Effector CD4-positive, alpha-beta T cell (primary cell): ENCODE data around the gene HSPA1B.
"Not testable (repeated sequence)": the region's sequence is repeated elsewhere in the genome, so short reads cannot be mapped to it uniquely, and the experiment has no call there.

Source experiments
- DNase-seq: peaks from one replicate; pipeline ENCODE4 v3.0.0-alpha.2; 2020
- total RNA-seq: gene quantifications from one replicate; lab custom pipeline; 2026; lab: John Stamatoyannopoulos, UW

Gene HSPA1B
- 132 reads per million, percentile 87 among the genes with 10 or more reads in this experiment for total RNA-seq

DNA sequence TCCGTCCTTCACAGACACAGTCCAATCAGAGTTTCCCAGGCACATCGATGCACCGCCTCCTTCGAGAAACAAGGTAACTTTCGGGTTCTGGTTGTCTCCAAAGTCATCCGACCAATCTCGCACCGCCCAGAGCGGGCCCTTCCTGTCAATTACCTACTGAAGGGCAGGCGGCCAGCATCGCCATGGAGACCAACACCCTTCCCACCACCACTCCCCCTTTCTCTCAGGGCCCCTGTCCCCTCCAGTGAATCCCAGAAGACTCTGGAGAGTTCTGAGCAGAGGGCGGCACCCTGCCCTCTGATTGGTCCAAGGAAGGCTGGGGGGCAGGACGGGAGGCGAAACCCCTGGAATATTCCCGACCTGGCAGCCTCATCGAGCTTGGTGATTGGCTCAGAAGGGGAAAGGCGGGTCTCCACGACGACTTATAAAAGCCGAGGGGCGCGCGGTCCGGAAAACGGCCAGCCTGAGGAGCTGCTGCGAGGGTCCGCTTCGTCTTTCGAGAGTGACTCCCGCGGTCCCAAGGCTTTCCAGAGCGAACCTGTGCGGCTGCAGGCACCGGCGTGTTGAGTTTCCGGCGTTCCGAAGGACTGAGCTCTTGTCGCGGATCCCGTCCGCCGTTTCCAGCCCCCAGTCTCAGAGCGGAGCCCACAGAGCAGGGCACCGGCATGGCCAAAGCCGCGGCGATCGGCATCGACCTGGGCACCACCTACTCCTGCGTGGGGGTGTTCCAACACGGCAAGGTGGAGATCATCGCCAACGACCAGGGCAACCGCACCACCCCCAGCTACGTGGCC, at the start of gene HSPA1B:
Gene HSPA1B, plus strand, starts transcription at position 453 of the 794 bp plus-strand sequence. Its CDS starts 213 bp downstream, at position 666.
- DNase-seq, result peak; percentile 77

DNA sequence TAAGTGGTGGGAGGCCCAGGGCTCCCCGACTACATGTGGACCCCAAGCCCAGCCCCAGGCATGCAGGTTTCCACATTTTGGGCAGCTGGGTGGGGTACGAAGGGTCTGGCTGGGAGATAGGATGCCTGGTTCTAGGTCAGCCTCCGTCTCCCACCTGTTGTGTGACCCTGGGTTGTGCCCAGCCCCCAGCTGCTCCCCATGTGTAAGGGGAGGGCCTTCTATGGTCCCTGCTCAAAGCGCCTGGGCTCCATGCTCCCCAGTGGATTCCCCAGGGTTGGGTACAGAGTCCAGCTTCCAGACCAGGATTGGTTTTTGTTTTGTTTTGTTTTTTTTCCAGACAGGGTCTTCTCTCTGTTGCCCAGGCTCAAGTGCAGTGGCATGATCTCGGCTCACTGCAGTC, 49.3 kb upstream of the HSPA1B start:
- DNase-seq, result no peak

DNA sequence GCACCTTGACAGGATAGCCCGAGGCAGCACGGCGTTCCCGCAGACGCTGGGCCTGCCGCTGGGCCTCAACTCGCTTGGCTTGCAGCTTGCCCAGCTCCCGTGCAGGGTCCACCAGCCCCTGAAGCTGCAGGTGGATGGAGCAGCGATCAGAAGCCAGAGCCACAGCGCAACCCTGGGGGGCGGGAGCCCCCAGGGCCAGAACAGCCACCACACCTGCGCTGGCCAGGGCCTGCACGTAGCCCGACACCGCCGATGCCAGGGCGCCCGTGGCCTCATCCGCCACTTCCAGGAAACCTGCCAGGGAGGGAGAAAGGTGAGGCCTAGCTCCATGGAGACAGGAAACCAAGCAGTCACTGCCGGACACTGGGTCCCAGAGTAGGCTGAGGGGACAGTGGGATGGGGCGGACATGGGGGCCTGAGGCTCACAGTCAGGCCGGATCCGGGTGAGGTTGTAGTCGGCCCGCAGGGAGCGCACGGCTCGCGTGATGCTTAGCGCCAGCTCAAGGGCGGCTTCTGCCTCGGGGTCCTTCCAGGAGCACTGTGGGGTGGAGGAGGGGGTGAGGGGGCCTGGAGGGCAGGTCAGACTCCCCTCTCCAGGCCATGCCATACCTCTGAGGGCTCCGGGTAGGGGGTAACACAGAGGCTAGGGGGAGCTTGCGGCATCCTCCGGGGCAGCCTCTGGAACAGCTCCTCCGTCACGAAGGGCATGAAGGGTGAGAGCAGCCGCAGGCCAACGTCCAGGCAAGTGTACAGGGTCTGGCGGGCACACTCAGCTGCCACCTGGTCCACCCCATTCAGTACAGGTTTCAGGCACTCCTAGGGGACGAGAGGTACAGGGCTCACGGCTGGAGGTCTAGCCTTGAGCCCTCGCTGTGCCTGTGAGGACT, 48.3 kb upstream of the HSPA1B start:
- DNase-seq, result no peak

DNA sequence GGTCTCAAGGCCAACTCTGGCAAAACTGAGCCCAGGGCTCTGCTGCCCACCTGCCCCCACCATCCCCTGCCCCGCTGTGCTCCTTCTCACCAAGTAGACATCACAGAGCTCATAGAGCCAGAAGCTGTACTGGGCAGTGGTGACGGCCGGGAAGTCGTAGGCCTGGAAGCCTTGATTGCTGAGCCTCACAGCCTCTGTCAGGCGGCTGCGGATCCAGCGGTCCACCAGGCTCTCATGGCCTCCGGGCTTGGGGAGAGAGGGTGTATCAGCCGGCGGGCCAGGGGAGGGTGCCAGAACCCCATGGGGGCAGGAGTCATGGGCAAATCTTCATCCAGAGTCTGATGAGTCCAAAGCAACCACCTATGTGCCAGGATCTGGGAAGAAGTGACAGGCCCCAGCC, 47.6 kb upstream of the HSPA1B start:
- no peak for DNase-seq

DNA sequence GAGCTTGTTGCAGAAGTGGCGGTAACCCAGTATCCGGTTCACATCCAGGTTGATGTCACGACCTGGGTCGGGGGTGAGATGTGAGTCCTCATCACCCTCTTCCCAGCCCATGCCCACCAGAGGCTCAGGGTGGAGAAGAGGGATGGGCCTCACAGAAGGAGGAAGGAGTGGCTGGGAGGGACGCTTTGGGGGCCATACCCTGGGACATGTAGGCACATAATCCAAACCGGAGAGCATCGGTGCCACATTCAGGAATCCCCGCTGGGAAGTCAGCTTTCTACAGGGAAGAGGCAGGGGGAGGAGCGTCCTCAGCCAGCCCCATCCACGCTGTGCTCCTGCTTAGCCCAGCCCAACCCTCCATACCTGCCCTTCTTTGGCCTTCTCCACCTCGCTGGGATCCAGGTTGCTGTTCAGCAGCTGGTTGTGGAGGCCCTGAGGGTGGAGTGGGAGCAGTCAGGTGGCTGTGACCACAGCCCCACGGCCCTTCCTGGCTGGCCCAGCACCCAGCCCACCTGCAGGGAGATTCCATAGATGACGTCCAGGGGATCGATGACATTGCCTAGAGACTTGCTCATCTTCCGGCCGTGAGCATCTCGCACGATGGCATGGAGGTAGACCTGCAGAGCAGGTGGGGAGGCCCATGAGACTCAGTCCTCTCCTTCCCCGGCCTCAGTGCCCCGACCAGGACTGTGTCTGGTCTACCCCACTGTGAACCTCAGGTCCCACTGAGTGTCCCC, 46.9 kb upstream of the HSPA1B start:
- no peak for DNase-seq

DNA sequence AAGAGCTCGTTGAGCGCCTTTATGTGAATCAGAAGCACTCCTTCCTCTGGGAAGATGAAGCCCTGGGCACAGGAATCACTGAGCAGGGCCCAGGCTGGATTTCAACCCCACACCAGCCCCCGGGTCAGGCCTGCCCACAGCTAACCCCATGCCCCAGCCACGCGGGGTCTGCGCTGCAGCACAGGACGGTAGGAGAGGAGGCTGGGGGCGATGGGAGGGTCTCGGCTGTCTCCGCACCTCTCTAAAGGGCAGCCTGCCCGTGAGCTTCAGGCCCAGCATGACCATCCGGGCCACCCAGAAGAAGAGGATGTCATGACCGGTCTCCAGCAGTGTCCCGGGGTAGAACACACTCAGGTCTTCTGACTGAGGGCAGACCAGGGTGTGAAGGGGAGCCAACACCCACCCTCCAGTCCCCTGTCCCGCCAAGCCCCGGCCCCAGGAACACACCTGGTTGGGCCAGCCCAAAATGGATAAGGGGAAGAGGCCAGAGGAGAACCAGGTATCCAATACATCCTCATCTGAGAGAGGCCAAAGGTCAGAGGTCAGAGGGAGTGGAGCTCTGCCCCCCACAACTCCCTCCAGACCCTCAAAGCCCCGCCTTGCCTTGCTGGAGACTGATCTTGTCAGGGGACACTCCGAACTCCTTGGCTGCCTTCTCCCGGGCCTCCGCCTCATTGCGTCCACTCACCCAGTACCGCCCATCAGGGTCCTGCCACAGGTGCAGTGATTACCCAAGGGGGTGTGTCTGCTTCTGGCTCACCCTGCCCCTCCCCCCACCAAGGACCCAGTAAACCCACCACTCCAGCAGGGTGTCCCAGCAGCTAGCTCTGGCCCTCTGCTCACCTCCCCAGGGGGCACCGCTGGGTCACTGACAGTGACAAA, 46.1 kb upstream of the HSPA1B start:
- DNase-seq, result no peak

DNA sequence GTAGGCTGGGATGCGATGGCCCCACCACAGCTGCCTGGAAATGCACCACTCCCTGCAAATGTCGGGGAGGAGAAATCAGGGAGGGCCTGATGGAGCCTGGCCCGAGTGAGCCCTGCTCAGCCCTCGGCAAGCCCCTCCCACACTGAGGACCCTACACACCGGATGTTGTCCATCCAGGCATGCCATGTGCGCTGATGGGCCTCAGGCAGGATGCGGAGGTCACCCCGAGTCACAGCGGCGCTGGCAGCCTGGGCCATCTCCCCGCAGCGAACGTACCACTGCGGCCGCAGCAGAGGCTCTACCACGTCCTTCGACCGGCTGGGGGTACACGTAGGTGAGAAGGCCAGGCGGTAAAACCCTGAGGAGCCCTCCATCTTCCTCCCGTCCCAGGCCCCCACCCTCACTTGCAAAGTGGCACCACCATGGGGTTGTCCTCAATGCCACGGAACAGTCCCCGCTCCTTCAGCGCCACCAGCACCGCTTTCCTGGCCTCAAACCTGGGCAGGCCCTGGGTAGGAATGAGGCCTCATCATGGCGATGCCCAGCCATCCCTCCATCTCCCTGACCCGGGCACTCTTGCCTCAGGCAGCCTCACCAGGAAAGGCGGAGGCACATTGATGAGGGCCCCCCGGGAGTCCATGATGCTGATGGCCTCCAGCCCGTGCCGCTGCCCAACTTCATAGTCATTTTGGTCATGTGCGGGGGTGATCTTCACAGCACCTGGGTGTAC, 45.2 kb upstream of the HSPA1B start:
- no peak for DNase-seq

DNA sequence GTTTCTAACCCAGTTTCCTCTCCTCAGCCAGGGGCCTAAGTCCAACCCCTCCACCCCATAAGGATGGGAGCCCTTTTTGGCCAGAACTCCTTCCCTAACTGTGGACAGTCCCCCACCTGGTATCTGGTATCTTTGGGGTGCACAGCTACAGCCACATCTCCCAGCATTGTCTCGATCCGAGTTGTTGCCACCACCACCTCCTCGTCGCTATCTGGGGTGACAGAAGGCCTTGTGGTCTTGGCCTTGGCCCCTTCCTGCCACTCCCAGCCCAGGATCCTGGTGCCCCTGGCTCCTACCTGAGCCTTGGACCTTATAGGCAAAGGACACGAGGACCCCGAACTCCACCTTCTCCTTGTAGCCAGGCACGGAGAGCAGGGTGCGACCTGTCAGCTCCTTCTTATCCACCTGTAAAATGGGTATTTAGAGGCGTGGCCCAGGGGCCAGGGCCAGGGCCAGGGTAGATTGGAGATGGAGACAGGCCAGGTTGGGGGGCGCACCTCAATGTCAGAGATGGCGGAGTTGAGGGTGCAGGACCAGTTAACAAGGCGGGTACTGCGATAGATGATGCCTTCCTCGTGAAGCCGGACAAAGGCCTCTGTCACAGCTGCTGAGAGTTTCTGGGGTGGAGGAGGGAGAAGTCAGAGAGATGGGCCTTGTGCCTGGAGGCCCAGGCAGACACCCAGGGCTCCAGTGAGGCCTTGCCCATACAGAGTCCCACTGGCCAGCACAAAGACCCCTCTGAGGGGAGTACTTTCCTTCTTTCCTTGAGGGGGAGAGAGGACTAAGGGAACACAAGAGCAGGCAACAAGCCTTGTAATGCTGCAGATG, 43.2 kb upstream of the HSPA1B start:
- DNase-seq, result no peak

DNA sequence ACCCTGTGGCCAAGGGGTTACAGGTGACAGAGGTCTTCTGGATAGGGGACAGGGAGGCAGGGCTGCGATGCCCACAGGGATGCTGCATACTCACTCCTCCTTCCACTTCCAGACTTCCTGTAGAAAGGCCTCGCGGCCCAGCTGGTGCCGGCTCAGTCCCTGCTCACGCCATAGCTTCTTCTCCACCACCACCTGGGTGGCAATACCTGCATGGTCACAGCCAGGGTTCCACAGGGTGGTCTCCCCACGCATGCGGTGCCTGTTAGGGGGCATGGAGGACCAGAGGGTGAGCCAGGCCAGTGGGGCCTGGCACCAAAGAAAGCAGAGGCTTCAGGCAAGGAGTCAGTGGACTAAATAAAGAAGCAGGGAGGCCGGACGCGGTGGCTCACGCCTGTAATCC, 42.1 kb upstream of the HSPA1B start:
- DNase-seq, result no peak

DNA sequence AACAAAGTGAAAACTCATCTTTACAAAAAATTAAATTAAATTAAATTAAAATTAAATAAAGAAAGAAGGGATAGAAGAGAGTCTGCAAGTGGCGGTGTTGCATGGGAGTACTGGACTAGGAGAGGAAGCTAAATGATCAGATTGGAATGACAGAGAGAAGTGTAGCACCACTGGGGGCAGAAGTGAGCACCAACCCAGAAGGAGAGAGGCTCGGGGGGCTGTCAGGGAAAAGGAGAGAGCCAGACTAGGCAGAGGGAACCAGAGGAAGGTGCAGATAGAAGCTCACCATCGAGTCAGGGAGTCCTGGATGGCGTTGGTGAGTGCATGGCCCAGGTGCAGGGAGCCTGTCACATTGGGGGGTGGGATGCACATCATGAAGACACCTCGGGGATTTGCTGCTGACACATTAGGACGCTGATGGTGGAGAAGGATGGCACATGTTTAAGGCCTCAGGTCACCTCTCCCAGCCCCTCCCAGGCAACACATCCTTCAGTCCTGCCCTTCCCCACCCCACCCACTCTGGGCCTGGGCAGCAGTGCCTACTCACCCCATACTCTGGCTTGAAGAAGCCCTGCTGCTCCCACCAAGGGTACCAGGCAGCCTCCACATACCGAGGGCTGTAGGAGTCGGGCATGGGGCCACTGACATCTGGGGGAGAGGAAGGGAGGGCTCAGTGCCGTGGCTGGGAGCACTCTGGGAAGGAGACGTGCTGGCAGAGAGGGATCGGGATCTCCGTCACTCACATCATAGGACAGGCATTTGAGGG, 36.0 kb upstream of the HSPA1B start:
- no peak for DNase-seq

DNA sequence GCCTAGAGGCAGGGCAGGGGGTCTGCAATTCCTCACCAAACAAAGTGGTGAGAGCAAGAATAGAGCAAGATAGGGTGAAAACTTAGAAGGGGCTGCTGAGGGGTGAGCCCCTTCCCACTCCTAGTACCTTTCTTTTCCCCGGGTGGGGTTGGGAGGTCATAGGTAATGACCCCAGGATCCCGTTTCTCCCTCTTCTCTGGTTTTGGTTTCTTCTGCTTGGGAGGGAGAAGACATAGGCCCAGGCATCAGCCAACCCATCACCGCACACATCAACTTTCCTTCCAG, 35.5 kb upstream of the HSPA1B start:
- DNase-seq, result no peak

DNA sequence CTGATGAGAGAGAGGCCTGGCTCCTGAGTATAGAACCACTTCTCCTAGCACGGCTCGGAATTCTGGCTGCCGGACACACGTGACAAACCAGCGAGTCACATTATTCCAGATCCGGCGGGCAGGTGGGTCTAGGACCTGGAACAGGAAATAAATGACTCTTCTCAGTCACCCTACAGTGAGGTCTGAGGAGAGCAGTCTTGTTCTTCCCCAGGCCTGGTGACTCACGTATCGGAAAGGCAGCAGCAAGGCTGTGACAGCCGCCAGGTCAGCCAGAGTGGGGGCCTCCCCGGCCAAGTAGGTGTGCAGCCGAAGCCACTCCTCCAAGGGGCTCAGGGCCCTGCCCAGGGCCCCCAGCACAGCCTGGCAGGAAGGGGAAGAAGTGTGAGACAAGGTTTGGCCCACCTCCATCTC, 34.8 kb upstream of the HSPA1B start:
- DNase-seq, result no peak

DNA sequence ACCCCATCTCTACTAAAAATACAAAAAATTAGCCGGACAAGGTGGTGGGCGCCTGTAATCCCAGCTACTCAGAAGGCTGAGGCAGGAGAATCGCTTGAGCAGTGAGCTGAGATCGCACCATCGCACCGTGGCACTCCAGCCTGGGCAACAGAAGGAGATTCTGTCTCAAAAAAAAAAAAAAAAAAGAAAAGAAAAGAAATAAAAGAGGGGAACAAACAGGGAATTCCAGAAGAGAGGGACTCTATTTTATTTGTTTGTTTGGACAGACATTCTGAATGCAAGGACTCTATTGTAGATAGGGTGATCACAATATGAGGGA, 33.7 kb upstream of the HSPA1B start:
- DNase-seq, result not testable (repeated sequence)

DNA sequence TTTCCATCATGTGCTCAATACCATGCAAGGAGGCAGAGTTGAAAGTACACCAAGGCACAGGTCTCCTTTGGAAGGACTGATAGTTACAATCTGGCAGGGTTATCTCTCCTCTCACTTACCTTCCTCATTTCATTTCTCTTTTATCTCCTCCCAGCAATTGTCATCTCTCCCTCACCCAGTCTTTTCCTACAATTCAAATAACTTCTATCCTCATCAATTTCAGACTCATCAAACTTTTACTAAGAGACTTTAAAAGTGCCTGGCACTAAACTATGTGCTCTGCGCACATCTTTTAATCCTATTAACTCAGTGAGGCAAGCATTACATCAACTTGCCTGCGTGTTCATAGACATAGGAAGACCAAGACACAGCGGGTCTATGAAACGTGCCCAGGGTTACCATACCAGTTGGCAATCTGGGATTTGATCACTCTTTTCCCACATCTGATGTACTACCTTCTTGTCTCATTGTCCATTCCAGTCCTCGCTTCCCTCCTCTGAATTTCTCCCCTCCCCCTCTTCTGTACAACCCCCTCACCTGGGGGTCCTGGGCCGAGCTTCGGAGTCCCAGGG, 33.2 kb upstream of the HSPA1B start:
- DNase-seq, result no peak

DNA sequence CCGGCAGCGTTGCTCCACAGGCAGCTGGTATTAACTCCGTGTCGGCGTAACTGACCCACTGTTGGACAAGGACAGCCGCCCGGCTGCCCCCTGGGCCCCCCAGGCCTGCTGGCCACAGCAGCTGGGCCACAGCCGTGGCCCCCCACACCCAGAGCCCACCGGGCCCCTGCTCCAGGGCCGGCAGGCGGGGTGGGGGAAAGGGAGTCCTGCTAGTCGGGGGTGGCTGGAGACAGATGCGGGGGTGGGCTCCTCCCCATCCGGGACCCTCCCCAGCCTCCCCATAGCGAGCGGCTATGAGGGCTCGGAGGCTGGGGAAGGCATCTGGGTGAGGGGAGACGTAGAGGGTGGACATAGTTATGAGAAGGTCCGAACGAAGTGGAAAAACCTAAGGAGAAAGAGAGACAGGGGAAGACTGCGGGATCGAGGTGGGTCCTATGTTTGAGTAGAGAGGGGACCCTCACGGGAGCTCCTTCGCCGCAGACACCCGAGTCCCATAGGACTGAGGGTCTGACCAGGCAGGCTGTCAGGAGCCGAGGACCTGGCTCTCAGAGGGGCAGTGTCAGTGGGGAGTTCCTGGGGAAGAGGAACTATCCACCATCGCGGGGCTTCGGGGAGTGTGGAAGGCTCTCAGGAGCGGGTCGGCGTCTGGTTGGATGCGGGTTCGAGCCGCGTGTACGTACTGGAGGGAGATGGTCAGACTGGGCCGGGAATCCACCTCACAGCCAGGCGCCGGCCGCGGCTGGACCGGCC, 32.5 kb upstream of the HSPA1B start:
- no peak for DNase-seq

DNA sequence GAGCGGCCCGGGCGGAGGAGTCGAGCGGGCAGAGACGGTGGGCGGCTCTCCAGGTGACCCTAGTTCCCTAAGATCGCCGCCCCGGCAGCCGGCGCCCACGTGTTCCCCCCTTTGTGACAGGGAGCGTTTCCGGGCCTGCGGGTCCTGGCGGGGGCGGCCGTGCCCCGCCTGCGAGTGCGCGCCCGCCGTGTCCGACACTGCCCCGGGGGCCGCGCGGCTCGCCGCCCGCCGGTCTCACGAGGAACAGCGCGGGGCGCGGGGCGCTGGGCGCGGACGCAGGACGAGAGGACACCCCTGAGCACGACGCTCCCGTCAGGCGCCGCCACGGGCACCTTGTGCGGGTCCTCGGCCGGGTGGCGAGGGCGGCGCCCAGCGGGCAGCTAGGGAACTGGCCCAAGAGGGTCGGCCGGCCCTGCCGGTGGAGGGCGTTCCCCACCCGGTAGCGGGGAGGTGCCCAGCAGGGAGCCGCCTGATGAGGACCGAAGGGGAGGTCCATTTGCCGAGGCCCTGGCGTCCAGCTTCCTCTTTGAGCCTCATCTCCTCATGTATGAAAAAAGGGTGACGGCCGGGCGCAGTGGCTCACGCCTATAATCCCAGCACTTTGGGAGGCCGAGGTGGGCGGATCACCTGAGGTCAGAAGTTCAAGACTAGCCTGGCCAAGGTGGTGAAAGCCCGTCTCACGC, 31.8 kb upstream of the HSPA1B start, which contains the start of gene VARS1:
Gene VARS1, minus strand, starts transcription at position 137 of the 683 bp plus-strand sequence. CDS start 535 bp downstream, outside the sequence.
- DNase-seq, result peak; percentile 71

DNA sequence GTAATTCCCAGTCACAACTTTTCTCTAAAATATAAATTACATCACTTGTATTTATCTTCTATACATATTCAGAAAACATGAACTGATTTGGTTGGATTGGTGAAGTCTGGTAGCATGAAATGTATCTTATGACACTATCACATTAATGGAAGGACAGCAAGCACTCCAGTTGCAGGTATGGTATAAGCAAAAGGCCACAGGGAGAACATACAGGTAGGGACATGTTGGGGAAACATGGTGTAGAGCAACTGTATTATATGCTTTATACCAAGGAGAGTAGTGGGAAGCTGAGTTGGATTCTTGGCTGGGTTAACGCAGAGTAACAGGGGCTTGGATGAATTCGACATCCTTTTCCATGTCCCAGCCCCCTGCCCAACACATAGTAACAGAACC, 30.5 kb upstream of the HSPA1B start:
- DNase-seq, result no peak

DNA sequence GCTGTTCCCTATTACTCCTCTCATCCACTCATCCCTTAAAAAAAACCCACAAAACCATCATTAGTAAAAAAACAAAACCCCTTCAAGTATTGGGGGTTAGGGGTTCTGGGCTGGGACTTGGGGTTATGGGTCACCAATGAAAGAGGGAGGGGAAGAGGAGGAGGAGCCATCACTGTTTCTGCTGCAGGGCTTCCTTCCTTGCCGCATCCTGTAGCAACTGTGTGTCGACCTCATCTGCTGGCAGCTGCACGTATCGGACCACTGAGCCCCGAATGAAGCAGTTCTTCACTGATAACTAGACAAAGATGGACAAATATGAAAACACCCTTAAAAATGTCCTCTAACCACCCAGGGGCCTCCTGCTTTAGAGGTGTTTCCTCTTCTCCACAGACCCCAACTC, 29.9 kb upstream of the HSPA1B start:
- peak; percentile 20 for DNase-seq
